ENCODE results near the gene TAF9B.
"Not testable (repeated sequence)": the region's sequence is repeated elsewhere in the genome, so short reads cannot be mapped to it uniquely, and the experiment has no call there.

Gene TAF9B

DNA sequence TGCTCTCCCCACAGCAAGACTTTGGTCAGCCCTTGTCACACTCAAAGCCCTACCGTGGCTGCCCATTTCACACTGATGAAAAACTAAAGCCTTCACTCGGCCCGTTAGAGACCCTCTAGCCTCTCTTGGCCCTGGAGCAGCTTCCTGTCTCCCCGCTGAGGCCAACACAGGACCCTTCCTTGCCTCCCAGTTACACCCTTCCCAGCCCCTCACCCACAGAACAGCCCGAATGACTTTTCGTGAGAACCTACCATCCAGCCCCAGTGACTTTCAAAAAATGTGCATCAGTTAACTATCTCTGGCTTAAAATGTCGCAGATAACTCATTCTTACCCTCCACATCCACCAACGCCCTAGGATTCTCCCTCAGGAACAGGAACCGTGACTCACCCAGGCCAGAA lies 756 bp upstream of the TAF9B start:
- no peak overlapping the region; the same call in 1 of the 2 replicates for H3K4me3 ChIP-seq (ENCODE audit: low read depth, low read length)
- no peak for TF ChIP-seq CTCF (IDR thresholded peaks at IDR 0.05; ENCODE audit: low read depth, low read length)

DNA sequence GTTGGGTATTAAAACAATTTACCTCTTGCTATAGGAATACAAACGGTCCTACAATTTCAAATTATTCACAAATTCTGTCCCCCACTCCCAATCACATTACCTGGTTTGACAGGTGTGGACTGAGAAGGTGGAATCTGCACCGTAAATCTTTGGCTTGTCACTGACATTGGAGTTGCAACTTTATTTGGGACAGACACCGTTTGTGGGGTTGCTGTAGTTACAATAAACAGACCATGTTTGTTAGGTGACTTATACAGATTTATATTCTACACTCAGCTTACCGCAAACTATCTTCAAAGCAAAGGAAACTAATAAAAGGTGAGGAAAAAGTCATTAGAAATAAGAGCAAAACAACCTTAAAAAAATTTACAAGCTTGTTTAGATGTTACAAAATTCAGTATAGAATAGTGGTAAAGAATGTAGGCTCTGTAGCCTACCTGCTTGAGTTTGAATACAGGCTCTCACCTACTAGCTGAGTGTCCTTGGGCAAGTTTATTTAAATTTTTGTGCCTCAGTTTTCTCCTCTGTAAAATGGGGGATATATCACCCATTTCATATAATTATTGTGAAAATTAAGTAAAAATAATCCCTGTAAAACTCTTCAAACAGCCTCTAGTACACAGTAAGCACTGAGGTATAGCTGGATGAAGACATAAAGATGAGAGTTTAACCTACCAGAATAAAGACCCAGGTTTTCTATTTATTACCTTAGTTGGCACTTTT lies 6.1 kb downstream of the TAF9B start:
- H3K4me3 ChIP-seq (ENCODE audit: low read depth, low read length): no peak overlapping the region
- TF ChIP-seq CTCF (IDR thresholded peaks at IDR 0.05; ENCODE audit: low read depth, low read length): no peak

- no peak for TF ChIP-seq CTCF (IDR thresholded peaks at IDR 0.05; ENCODE audit: low read depth, low read length)
- no peak overlapping the region for H3K4me3 ChIP-seq (ENCODE audit: low read depth, low read length)
Observed at GRCh38 chrX:78131117-78131516, 8.3 kb downstream of the TAF9B start.

DNA sequence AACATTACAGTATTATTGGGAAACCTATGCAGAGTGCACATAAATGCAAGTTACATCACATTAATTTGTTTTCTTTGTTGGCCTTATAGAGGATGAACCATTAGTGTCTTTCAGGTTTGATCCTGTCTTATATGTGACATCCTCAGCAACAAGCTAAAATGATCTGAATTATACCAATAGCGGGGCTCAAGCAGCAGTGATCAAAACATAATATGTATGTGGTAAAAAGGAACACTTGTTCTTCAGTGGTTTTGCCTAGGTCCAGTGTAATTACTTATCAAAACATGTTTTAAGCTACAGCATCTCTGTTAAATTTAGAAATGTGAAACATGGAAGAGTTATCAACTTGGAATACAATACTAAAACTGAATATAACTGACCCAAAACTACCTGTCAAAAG lies 9.1 kb downstream of the TAF9B start:
- H3K4me3 ChIP-seq (ENCODE audit: low read depth, low read length): no peak overlapping the region
- no peak for TF ChIP-seq CTCF (IDR thresholded peaks at IDR 0.05; ENCODE audit: low read depth, low read length)

DNA sequence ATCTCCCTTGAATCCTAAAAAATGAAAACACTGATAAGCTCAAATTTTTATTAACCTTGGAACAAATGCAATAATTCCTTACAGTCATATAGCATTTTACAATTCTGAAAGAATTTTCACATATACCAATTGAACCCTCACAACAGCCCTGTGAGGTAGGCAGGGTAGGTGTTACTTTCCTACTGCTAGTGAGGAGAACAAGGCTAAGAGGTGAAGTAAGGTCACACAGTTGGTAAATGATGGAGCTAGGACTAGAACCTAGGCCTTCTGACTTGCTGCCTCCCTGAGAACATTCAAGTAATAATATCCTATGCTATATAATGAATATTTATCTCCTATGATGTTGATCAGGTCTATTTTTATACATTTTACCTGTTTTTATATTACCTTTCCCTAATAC lies 9.7 kb downstream of the TAF9B start:
- H3K4me3 ChIP-seq (ENCODE audit: low read depth, low read length): no peak overlapping the region
- no peak for TF ChIP-seq CTCF (IDR thresholded peaks at IDR 0.05; ENCODE audit: low read depth, low read length)

DNA sequence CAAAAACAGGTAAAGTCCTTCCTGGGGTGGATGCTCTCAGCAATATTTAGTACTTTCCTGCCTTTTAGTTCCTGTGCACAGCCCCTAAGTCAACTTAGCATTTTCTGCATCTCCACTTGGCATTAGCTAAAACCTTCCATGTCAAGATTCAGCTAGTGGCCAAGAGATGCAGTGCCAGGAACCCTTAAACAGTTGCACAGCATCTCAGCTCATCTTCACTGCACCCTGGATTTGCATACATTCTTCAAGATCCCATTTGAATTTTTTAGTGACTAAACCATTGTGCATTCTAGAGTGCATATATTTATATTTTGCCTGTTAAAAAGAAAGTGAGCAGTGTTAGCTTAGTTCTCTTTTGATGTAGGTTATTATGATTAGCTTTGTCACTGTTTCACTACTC lies 13.7 kb downstream of the TAF9B start:
- not testable (repeated sequence) for H3K4me3 ChIP-seq (ENCODE audit: low read depth, low read length)

- TF ChIP-seq CTCF (IDR thresholded peaks at IDR 0.05; ENCODE audit: low read depth, low read length): no peak
- H3K4me3 ChIP-seq (ENCODE audit: low read depth, low read length): no peak overlapping the region
Observed at GRCh38 chrX:78125148-78125547, 14.3 kb downstream of the TAF9B start.

DNA sequence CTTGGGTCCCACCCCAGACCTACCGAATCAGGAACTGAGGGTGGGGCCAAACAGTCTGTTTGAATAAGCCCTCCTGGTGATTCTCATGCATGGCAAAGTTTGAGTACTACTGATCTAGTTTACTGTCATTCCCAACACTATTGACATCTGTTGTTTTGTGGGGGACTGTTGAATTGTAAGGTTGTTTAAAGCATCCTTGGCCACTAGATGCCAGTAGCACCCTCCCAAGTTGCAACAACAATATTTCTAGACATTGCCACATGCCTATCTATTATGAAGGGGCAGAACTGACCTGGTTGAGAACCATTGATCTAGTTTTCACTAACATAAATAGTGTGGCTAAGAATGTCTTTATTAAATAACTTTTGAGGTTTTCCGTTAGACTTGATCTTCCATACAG lies 15.1 kb downstream of the TAF9B start:
- TF ChIP-seq CTCF (IDR thresholded peaks at IDR 0.05; ENCODE audit: low read depth, low read length): no peak
- H3K4me3 ChIP-seq (ENCODE audit: low read depth, low read length): no peak overlapping the region

Data from WI38 (cell line).